Nephron (organoid): Measurements from ENCODE around the gene TRAF5.

ENCODE experiments used
- H3K27ac Mint-ChIP-seq, 3 experiments: 2 replicates each; pipeline ENCODE4 v1.8.0; 2020; ENCODE audit warnings: mixed read lengths in 3 of 3, mild to moderate bottlenecking in 2 of 3, moderate library complexity in 1 of 3
- H3K27me3 Mint-ChIP-seq: 2 replicates; pipeline ENCODE4 v1.8.0; 2021; ENCODE audit warnings: low read depth, mild to moderate bottlenecking, moderate library complexity, mixed read lengths
- H3K36me3 Mint-ChIP-seq: 2 replicates; pipeline ENCODE4 v1.8.0; 2020; ENCODE audit warnings: low read depth, mixed read lengths
- H3K4me1 Mint-ChIP-seq: 2 replicates; pipeline ENCODE4 v1.8.0; 2020; ENCODE audit warnings: mixed read lengths
- H3K4me3 Mint-ChIP-seq, 3 experiments: 2 replicates each; pipeline ENCODE4 v1.8.0; 2020; ENCODE audit warnings: mild to moderate bottlenecking in 3 of 3, mixed read lengths in 3 of 3, moderate library complexity in 2 of 3
- H3K9me3 Mint-ChIP-seq: 2 replicates; pipeline ENCODE4 v1.8.0; 2020; ENCODE audit warnings: mixed read lengths
- TF ChIP-seq, protein P1 (sequence below), 3 experiments: fragments of 200-600 bp; sonication (generic); IDR thresholded peaks; one replicate each; pipeline ENCODE4 v1.5.0; 2021; ENCODE audit warnings: antibody characterized with exemption in 3 of 3; ENCODE audit not compliant: unreplicated experiment in 3 of 3

TRAF5 gene

DNA sequence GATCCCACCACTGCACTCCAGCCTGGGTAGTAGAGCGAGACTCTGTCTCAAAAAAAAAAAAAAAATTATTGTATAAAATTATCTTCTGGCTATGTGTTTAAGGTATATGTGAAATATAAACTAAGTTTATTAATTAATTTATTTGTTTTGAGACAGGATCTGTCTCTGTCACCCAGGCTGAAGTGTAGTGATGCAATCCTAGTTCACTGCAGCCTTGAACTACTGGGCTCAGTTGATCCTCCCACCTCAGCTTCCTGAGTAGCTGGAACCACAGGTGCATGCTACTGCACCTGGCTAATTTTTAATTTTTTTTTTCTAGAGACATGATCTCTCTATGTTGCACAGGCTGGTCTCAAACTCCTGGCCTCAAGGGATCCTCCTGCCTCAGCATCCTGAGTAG lies 97.4 kb downstream of the TRAF5 start:
- no peak overlapping the region for H3K4me3 Mint-ChIP-seq
- no peaks in the 10 kb centered on the region for H3K27me3 Mint-ChIP-seq
- no peaks in the 10 kb centered on the region for H3K36me3 Mint-ChIP-seq
- no peak overlapping the region for H3K27ac Mint-ChIP-seq
- peaks cover 6% of the 10 kb centered on the region for H3K4me1 Mint-ChIP-seq
- H3K9me3 Mint-ChIP-seq: no peaks in the 10 kb centered on the region
- TF ChIP-seq, protein P1, sequence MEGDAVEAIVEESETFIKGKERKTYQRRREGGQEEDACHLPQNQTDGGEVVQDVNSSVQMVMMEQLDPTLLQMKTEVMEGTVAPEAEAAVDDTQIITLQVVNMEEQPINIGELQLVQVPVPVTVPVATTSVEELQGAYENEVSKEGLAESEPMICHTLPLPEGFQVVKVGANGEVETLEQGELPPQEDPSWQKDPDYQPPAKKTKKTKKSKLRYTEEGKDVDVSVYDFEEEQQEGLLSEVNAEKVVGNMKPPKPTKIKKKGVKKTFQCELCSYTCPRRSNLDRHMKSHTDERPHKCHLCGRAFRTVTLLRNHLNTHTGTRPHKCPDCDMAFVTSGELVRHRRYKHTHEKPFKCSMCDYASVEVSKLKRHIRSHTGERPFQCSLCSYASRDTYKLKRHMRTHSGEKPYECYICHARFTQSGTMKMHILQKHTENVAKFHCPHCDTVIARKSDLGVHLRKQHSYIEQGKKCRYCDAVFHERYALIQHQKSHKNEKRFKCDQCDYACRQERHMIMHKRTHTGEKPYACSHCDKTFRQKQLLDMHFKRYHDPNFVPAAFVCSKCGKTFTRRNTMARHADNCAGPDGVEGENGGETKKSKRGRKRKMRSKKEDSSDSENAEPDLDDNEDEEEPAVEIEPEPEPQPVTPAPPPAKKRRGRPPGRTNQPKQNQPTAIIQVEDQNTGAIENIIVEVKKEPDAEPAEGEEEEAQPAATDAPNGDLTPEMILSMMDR (IDR thresholded peaks at IDR 0.05; ENCODE audit: unreplicated experiment in 3 of 3): no peak
